Fibroblast of villous mesenchyme (primary cell): ENCODE results near the gene FAAH. TPM values are rescaled to one million over a fixed set of nuclear protein-coding genes. Genes with fewer than 3 reads are reported as not detected.
A peak's percentile ranks its signal among the peaks of the same experiment; 100 is the strongest.
"Not testable (repeated sequence)": the region's sequence is repeated elsewhere in the genome, so short reads cannot be mapped to it uniquely, and the experiment has no call there.

Experiments
- DNase-seq: peaks from one replicate; pipeline ENCODE4 v3.0.0-alpha.2; 2010; ENCODE audit warnings: low read depth
- H3K4me3 ChIP-seq: 2 replicates; pipeline ENCODE4 v1.5.1; 2011; ENCODE audit warnings: low read depth, mild to moderate bottlenecking, low read length
- CTCF ChIP-seq: IDR thresholded peaks from 2 replicates; pipeline ENCODE4 v1.5.1; 2012; ENCODE audit warnings: low read depth, mild to moderate bottlenecking, low read length; ENCODE audit not compliant: insufficient read depth
- total RNA-seq: library from RNA; depleted of rRNA; stranded (reverse); fragments of >200 nt; gene quantifications from 2 replicates; pipeline ENCODE4 v1.2.3, GENCODE V29; 2012

The FAAH gene
- total RNA-seq, result 0.64 and 0.86 TPM in 2 replicates

GRCh38 chr1:46394108-46394871 lies at the start of gene FAAH:
Gene FAAH, plus strand, starts transcription at chr1:46394317. Its CDS starts 32 bp downstream, at chr1:46394349.
- no peak for TF ChIP-seq CTCF
- H3K4me3 ChIP-seq, result peak within 1 kb of the TSS; percentile 23
- DNase-seq, result peak; percentile 51

- no peak for TF ChIP-seq CTCF
- no peak for DNase-seq
Observed at GRCh38 chr1:46344481-46344880, 49.6 kb upstream of the FAAH start.

GRCh38 chr1:46345281-46345680 lies 48.8 kb upstream of the FAAH start:
- no peak for TF ChIP-seq CTCF
- no peak overlapping the region for H3K4me3 ChIP-seq
- DNase-seq, result no peak

More at GRCh38 chr1:46344481-46344880, 49.6 kb upstream of the FAAH start:
- no peak overlapping the region for H3K4me3 ChIP-seq

- H3K4me3 ChIP-seq, result no peak overlapping the region
- DNase-seq, result no peak
- no peak for TF ChIP-seq CTCF
Observed at GRCh38 chr1:46352363-46352762, 41.8 kb upstream of the FAAH start.

GRCh38 chr1:46355920-46356319 lies 38.2 kb upstream of the FAAH start:
- DNase-seq, result peak; percentile 10
- H3K4me3 ChIP-seq, result not testable (repeated sequence)

GRCh38 chr1:46362158-46362557 lies 32.0 kb upstream of the FAAH start:
- DNase-seq, result no peak
- H3K4me3 ChIP-seq, result no peak overlapping the region
- TF ChIP-seq CTCF, result no peak

GRCh38 chr1:46363121-46363520 lies 31.0 kb upstream of the FAAH start:
- H3K4me3 ChIP-seq, result no peak overlapping the region
- DNase-seq, result no peak
- no peak for TF ChIP-seq CTCF
